GM21576 (cell line): ENCODE measurements around the gene U2AF2.

Experiments
- ATAC-seq: cut with Tn5 transposase; IDR thresholded peaks from one replicate; pipeline ENCODE4 v1.9.1; 2021; ENCODE audit warnings: mild to moderate bottlenecking, moderate library complexity; ENCODE audit not compliant: unreplicated experiment

Gene U2AF2

GRCh38 chr19:55642153-55643002 is 12.5 kb upstream of the U2AF2 start:
- no peak for ATAC-seq

GRCh38 chr19:55643003-55643886 is 11.6 kb upstream of the U2AF2 start, which contains the start of gene ZNF581:
Gene ZNF581, plus strand, starts transcription at chr19:55643649. Its CDS starts 923 bp downstream, at chr19:55644572.
- ATAC-seq = no peak

GRCh38 chr19:55643887-55644176 is 11.0 kb upstream of the U2AF2 start:
- ATAC-seq = no peak

- ATAC-seq = no peak
These were observed 10.5 kb upstream of the U2AF2 start for GRCh38 chr19:55644191-55644833.

- ATAC-seq = no peak
These were observed 9.9 kb upstream of the U2AF2 start for GRCh38 chr19:55644842-55645511.

GRCh38 chr19:55645512-55645881 is 9.3 kb upstream of the U2AF2 start:
- no peak for ATAC-seq

GRCh38 chr19:55646889-55647731 is 7.7 kb upstream of the U2AF2 start:
- no peak for ATAC-seq

- no peak for ATAC-seq
These were observed 6.9 kb upstream of the U2AF2 start, which contains the start of gene CCDC106 for GRCh38 chr19:55647732-55648584. Gene CCDC106, plus strand, starts transcription at chr19:55648212. Its CDS starts 835 bp downstream, at chr19:55649047.

- no peak for ATAC-seq
These were observed 6.1 kb upstream of the U2AF2 start for GRCh38 chr19:55648585-55649267.

- no peak for ATAC-seq
These were observed 5.3 kb upstream of the U2AF2 start for GRCh38 chr19:55649268-55650125.

- ATAC-seq = no peak
These were observed 4.7 kb upstream of the U2AF2 start for GRCh38 chr19:55650126-55650557.

- no peak for ATAC-seq
These were observed 4.1 kb upstream of the U2AF2 start for GRCh38 chr19:55650602-55651230.

GRCh38 chr19:55651236-55651635 is 3.6 kb upstream of the U2AF2 start:
- no peak for ATAC-seq

GRCh38 chr19:55652311-55653128 is 2.3 kb upstream of the U2AF2 start:
- ATAC-seq = no peak

GRCh38 chr19:55653651-55654322 is 1.0 kb upstream of the U2AF2 start:
- peak; percentile 32 for ATAC-seq
